GM12891 (cell line): ENCODE data around the gene ENDOG.
A peak's percentile ranks its signal among the peaks of the same experiment; 100 is the strongest.

Experiments
- POLR2A ChIP-seq: IDR thresholded peaks from 2 replicates; pipeline ENCODE4 v1.6.1; 2011; ENCODE audit warnings: low read depth, low read length, control low read depth
- POLR2AphosphoS5 ChIP-seq: IDR thresholded peaks from 2 replicates; pipeline ENCODE4 v1.6.1; 2011; ENCODE audit warnings: low read depth, low read length, control low read depth
- POU2F2 ChIP-seq: IDR thresholded peaks from 2 replicates; pipeline ENCODE4 v1.6.1; 2011; ENCODE audit warnings: low read depth, mild to moderate bottlenecking, control low read depth, low read length, moderate library complexity

DNA sequence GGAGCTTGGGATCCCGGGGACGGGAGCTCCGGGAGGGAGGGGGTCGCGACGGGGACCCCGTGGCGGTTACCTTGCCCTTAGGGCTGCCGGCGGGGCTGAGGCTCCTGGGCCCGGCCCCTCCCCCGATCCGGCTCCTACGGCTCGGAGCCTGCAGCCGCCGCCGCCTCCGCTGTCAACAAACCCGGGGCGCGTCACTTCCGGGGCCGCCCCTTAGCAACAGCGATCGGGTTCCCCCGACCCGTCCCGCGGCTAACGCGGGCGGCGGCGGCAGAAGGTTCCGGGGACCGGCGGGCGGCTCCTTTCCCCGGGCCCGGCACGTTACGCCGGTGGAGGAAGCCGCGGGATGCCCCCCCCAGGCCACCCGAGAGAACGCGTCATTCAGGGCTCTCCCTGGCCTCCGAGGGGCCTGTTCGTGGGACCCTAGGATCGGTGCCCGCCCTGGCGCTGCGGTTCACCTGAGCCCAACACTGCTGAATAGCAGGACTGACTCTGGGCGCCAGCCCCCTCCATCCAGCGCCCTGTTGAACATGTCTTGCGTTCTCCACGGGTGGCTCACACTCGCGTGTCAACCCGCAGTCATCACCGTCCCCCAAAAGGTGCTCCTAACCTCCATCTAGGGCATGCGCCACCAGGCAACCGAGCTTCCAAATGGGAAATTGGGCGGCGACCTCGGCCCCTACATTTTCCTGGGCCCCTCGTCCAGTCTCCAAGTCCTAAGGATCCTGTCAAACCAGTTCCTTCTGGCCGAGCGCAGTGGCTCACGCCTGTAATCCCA is 46.4 kb upstream of the ENDOG start, which contains the start of gene ZER1:
- TF ChIP-seq POLR2AphosphoS5 (0 out of 2 replicates have a peak, but pooled peaks have one; percentile 13), POLR2A (no peak), POU2F2 (peak; percentile 14; the same call in 1 of the 2 replicates)
